Panc1 (cell line): ENCODE measurements around the gene ADO. TPM values are rescaled to one million over a fixed set of nuclear protein-coding genes. Genes with fewer than 3 reads are reported as not detected.

ENCODE experiments used
- ATAC-seq: fragments of 200-7000 bp; cut with Tn5 transposase; 2 replicates; pipeline ENCODE4 v1.9.1; 2020; ENCODE audit warnings: mild to moderate bottlenecking, moderate library complexity
- BruUV-seq: library from RNA; stranded (reverse); fragments of 400-500 nt; replicated peaks from 2 replicates; lab custom pipeline; 2021; lab: Mats Ljungman, UMichigan
- CTCF ChIA-PET: fragments of 300-600 bp; sonication (Branson Sonifier 250); formaldehyde crosslinking; loops from one replicate; lab custom pipeline; 2022; ENCODE audit warnings: antibody characterized with exemption; lab: Charles Lee
- POLR2A ChIA-PET: fragments of 300-600 bp; sonication (Branson Sonifier 250); formaldehyde crosslinking; loops from one replicate; lab custom pipeline; 2022; ENCODE audit warnings: antibody characterized with exemption; lab: Charles Lee
- DNase-seq: peaks from one replicate; pipeline ENCODE4 v3.0.0-alpha.2; 2010; ENCODE audit warnings: low read depth, low spot score
- H3K27ac ChIP-seq: 2 replicates; pipeline ENCODE4 v1.5.1; 2011; ENCODE audit warnings: mild to moderate bottlenecking, low read length, inconsistent platforms
- H3K27me3 ChIP-seq: fragments of 200-500 bp; sonication (Bioruptor generic); 2 replicates; pipeline ENCODE4 v1.6.0; 2014; ENCODE audit warnings: low read length, inconsistent platforms; ENCODE audit not compliant: control insufficient read depth, insufficient read depth
- H3K36me3 ChIP-seq: fragments of 200-500 bp; sonication (Bioruptor generic); 2 replicates; pipeline ENCODE4 v1.5.1; 2014; ENCODE audit warnings: inconsistent platforms, mild to moderate bottlenecking, low read length, moderate library complexity; ENCODE audit not compliant: control insufficient read depth, insufficient read depth
- H3K4me1 ChIP-seq: 2 replicates; pipeline ENCODE4 v1.5.1; 2011; ENCODE audit warnings: inconsistent platforms, mild to moderate bottlenecking, low read length, moderate library complexity; ENCODE audit not compliant: control insufficient read depth, insufficient read depth
- H3K4me3 ChIP-seq, 2 experiments: 2 replicates each; pipeline ENCODE4 v1.5.1; 2011 to 2012; ENCODE audit warnings: low read depth in 2 of 2, low read length in 2 of 2, mild to moderate bottlenecking in 2 of 2, inconsistent platforms in 1 of 2, moderate library complexity in 1 of 2
- H3K9me3 ChIP-seq: fragments of 200-500 bp; sonication (Bioruptor generic); 2 replicates; pipeline ENCODE4 v1.5.1; 2014; ENCODE audit warnings: low read depth, mild to moderate bottlenecking, inconsistent platforms, low read length, moderate library complexity; ENCODE audit not compliant: control insufficient read depth, insufficient read depth
- CTCF ChIP-seq: fragments of 450-650 bp; IDR thresholded peaks from 2 replicates; pipeline ENCODE4 v1.5.1; 2017; ENCODE audit warnings: mild to moderate bottlenecking
- POLR2AphosphoS5 ChIP-seq: IDR thresholded peaks from 2 replicates; pipeline ENCODE4 v1.6.1; 2012; ENCODE audit warnings: mild to moderate bottlenecking, low read depth, low read length, moderate library complexity
- REST ChIP-seq, 2 experiments: IDR thresholded peaks; 2 replicates each; pipeline ENCODE4 v1.6.1; 2011 to 2012; ENCODE audit warnings: low read depth in 2 of 2, control low read depth in 1 of 2, low read length in 1 of 2, mild to moderate bottlenecking in 1 of 2, moderate library complexity in 1 of 2; ENCODE audit not compliant: insufficient read depth in 1 of 2
- SIN3A ChIP-seq: IDR thresholded peaks from 2 replicates; pipeline ENCODE4 v1.6.1; 2012; ENCODE audit warnings: low read depth, mild to moderate bottlenecking, low read length, moderate library complexity, borderline replicate concordance; ENCODE audit not compliant: insufficient read depth
- TCF7L2 ChIP-seq: IDR thresholded peaks from 2 replicates; pipeline ENCODE4 v1.6.1; 2011; ENCODE audit warnings: mild to moderate bottlenecking, low read depth, low read length, inconsistent platforms
- in situ Hi-C: cut with HindIII; loops from 2 replicates; pipeline ENCODE4 v1.10.0; 2016; ENCODE audit warnings: low sequenced_read_pairs, low pct_unique_long_range_greater_than_20kb
- intact Hi-C: fragments of 100-400 bp; cut with micrococcal nuclease; formaldehyde crosslinking; loops from one replicate; pipeline ENCODE4 v1.10.0; 2022; ENCODE audit not compliant: unreplicated experiment
- total RNA-seq: library from RNA; stranded (reverse); gene quantifications from one replicate; pipeline ENCODE4 v1.2.1, GENCODE V29; 2021; ENCODE audit not compliant: unreplicated experiment

The ADO gene
- total RNA-seq, 1 experiment from 2014 or later, result 24.9 TPM

GRCh38 chr10:62818426-62819011, 14.0 kb downstream of the ADO start:
- ATAC-seq, result no peak
- BruUV-seq, result no TSS peak

More at GRCh38 chr10:62818426-62819011, 14.0 kb downstream of the ADO start:
- TF ChIP-seq REST (IDR thresholded peaks at IDR 0.05; ENCODE audit: insufficient read depth in 1 of 2, low read depth in 2 of 2, low read length in 1 of 2) (no peak), CTCF (no peak; the same call in 1 of the 2 replicates), TCF7L2 (no peak), SIN3A (no peak), POLR2AphosphoS5 (no peak)
- Histone ChIP-seq H3K27ac (no peak overlapping the region), H3K27me3 (peaks cover 47% of the 10 kb centered on the region), H3K9me3 (no peaks in the 10 kb centered on the region), H3K36me3 (no peaks in the 10 kb centered on the region), H3K4me1 (peaks cover 11% of the 10 kb centered on the region), H3K4me3 (peak overlapping the region; percentile 68 to 87)
- in situ Hi-C loops (no loop called here), intact Hi-C loops (loop anchor here (2.0 to 10.0 kb wide), 4 partner anchors 224 to 554 kb away; partner anchors contain the start of gene RTKN2)
- ChIA-PET CTCF (interaction anchor here (0.6 to 1.5 kb wide), 5 partner anchors 164 to 265 kb away, joined by 3 to 15 read pairs (median 5); no protein-coding TSS in a partner anchor), POLR2A (no interaction called here)
- no peak for DNase-seq
